SK-N-MC (cell line): Measurements from ENCODE around the gene GPR157.

ENCODE experiments used
- DNase-seq: peaks from one replicate; pipeline ENCODE4 v3.0.0-alpha.2; 2011; ENCODE audit warnings: low read depth, low spot score
- H3K27ac ChIP-seq: fragments of 200-600 bp; sonication (generic); 2 replicates; pipeline ENCODE4 v1.5.1; 2016; ENCODE audit warnings: mixed run types
- H3K36me3 ChIP-seq: fragments of 200-600 bp; sonication (generic); 2 replicates; pipeline ENCODE4 v1.6.1; 2017; ENCODE audit warnings: antibody characterized with exemption, low read length, mixed read lengths; ENCODE audit not compliant: insufficient read depth
- H3K4me3 ChIP-seq: fragments of 200-600 bp; sonication (generic); 2 replicates; pipeline ENCODE4 v1.5.1; 2016
- H3K9ac ChIP-seq: fragments of 200-600 bp; sonication (generic); 2 replicates; pipeline ENCODE4 v1.8.0; 2017; ENCODE audit warnings: mixed run types, mixed read lengths; ENCODE audit not compliant: insufficient read length
- H3K9me3 ChIP-seq: fragments of 200-600 bp; sonication (generic); 2 replicates; pipeline ENCODE4 v1.6.1; 2017; ENCODE audit warnings: low read depth, mild to moderate bottlenecking, antibody characterized with exemption, low read length, moderate library complexity, mixed read lengths
- EZH2 ChIP-seq: fragments of 200-600 bp; sonication (generic); IDR thresholded peaks from one replicate; pipeline ENCODE4 v1.6.1; 2017; ENCODE audit warnings: antibody characterized with exemption
- FOXP2 ChIP-seq: optimal IDR thresholded peaks from 2 replicates; pipeline ENCODE3; 2011; ENCODE audit warnings: mild to moderate bottlenecking, moderate library complexity; ENCODE audit not compliant: insufficient read depth; ENCODE audit errors: extremely low read length, control extremely low read depth
- POLR2AphosphoS5 ChIP-seq: IDR thresholded peaks from 2 replicates; pipeline ENCODE4 v1.6.1; 2012; ENCODE audit warnings: mild to moderate bottlenecking, low read depth, low read length, borderline replicate concordance

The GPR157 gene

DNA sequence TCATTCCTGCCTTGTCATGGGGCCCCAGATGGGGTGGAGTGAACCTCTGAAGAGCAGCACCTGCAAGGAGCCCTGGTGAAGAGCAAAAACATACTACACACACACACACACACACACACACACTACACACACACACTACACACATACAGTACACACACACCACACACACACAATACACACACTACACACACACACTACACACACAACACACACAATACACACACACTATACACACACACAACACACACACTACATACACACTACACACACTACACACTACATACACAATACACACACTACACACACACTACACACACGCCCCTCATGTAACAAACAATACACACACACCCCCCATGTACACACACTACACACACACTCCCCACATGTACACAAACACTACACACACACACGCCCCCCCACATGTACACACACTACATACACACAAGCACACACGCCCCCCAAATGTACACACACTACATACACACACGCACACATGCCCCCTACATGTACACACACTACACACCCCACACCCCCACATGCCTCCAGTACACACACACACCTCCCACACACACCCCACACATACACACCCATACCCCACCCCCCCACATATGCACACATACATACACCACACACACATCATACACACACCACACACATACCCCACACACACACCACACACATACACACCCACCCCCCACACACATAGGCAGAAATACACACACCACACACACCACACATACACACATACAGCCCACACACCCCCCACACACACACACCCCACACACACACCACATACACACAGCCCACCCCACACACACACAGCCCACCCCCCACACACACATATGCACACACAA lies 68.8 kb downstream of the GPR157 start:
- no peaks in the 10 kb centered on the region for H3K36me3 ChIP-seq
- DNase-seq: no peak
- H3K27ac ChIP-seq: no peak overlapping the region
- H3K9ac ChIP-seq: no peak overlapping the region
- TF ChIP-seq POLR2AphosphoS5 (no peak), FOXP2 (no peak), EZH2 (no peak)
- no peaks in the 10 kb centered on the region for H3K9me3 ChIP-seq
- H3K4me3 ChIP-seq: no peak overlapping the region

GRCh38 chr1:9058465-9058864 lies 70.4 kb downstream of the GPR157 start:
- no peak for DNase-seq
- Histone ChIP-seq H3K36me3 (no peaks in the 10 kb centered on the region), H3K27ac (no peak overlapping the region), H3K9me3 (no peaks in the 10 kb centered on the region), H3K9ac (no peak overlapping the region), H3K4me3 (no peak overlapping the region)
- TF ChIP-seq EZH2 (no peak), POLR2AphosphoS5 (no peak), FOXP2 (no peak)

GRCh38 chr1:9057851-9058250 lies 71.1 kb downstream of the GPR157 start:
- Histone ChIP-seq H3K27ac (no peak overlapping the region), H3K4me3 (no peak overlapping the region), H3K36me3 (no peaks in the 10 kb centered on the region), H3K9me3 (no peaks in the 10 kb centered on the region), H3K9ac (no peak overlapping the region)
- no peak for TF ChIP-seq POLR2AphosphoS5
- DNase-seq: no peak

DNA sequence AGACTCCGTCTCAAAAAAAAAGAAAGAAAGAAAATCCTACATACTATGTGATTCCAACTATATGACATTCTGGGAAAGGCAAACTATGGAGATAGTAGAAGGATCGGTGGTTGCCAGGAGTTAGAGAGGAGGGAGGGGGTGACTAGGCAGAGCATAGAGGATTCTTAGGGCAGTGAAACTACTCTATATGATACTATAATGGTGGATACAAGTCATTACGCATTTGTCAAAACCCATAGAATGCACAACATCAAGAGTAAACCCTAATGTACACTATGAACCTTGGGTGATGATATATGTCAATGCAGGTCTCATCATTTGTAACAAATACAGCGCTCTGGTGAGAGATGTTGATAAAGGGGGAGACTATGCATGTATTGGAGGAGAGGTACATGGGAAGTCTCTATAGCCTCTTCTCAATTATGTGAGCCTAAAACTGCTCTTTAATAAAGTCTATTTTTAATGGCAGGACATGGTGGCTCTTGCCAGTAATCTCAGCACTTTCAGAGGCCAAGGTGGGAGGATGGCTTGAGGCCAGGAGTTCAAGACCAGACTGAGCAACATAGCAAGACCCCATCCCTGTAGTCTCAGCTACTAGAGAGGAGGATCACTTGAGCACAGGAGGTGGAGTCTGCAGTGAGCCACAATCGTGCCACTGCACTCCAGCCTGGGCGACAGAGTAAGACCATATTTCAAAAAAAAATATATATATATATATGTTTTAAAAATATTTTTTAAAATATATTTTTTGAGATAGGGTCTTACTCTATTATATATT lies 76.4 kb downstream of the GPR157 start:
- no peak for DNase-seq
- Histone ChIP-seq H3K27ac (no peak overlapping the region), H3K9me3 (no peaks in the 10 kb centered on the region), H3K36me3 (no peaks in the 10 kb centered on the region), H3K4me3 (no peak overlapping the region), H3K9ac (no peak overlapping the region)
- no peak for TF ChIP-seq POLR2AphosphoS5
- TF ChIP-seq FOXP2: no peak
- no peak for TF ChIP-seq EZH2

- no peak overlapping the region for H3K27ac ChIP-seq
- no peak overlapping the region for H3K4me3 ChIP-seq
- no peaks in the 10 kb centered on the region for H3K36me3 ChIP-seq
- no peak for TF ChIP-seq EZH2
- TF ChIP-seq FOXP2: no peak
- TF ChIP-seq POLR2AphosphoS5: no peak
- DNase-seq: no peak
- H3K9ac ChIP-seq: no peak overlapping the region
- H3K9me3 ChIP-seq: no peaks in the 10 kb centered on the region
These were observed 77.5 kb downstream of the GPR157 start for GRCh38 chr1:9051379-9051778.

DNA sequence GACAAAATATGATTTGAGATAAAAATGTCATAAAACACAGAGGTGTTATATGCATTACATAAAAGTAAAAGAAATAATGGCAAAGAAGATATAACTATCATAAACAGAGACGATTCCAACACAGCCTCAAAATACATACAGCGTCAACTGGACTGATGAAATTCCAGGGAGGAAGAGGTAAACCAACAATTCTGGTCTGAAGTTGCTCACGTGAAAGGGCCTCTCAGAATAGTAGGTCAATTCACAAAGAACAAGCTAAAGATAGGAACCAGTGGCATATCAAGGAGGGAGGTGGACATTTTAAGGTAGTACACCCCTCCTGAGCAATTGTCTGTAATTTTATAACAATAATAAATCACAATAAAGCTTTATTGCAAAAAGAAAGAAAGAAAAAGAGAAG lies 78.1 kb downstream of the GPR157 start:
- no peak for DNase-seq
- no peak for TF ChIP-seq FOXP2
- no peak for TF ChIP-seq POLR2AphosphoS5
- TF ChIP-seq EZH2: no peak
- Histone ChIP-seq H3K9me3 (no peaks in the 10 kb centered on the region), H3K9ac (no peak overlapping the region), H3K4me3 (no peak overlapping the region), H3K27ac (no peak overlapping the region), H3K36me3 (no peaks in the 10 kb centered on the region)
